ENCODE data around the gene WARS2. TPM values are rescaled to one million over a fixed set of nuclear protein-coding genes. Genes with fewer than 3 reads are reported as not detected.

The WARS2 gene
- total RNA-seq, 2 donors from 2014 or later = 30.3 to 31.1 TPM

- no peaks in the 10 kb centered on the region for H3K9me3 ChIP-seq (ENCODE audit: control insufficient read depth, low read length, poor library complexity, severe bottlenecking)
- DNase-seq (no peak), ATAC-seq (no peak)
- H3K4me1 Mint-ChIP-seq = peaks cover 5% of the 10 kb centered on the region
- no peak overlapping the region for H3K4me3 Mint-ChIP-seq
- H3K36me3 Mint-ChIP-seq (ENCODE audit: low read depth) = peaks cover 6% of the 10 kb centered on the region
- no peak overlapping the region for H3K27ac Mint-ChIP-seq
- H3K27me3 Mint-ChIP-seq = peaks cover 68% of the 10 kb centered on the region
These were observed 134.6 kb downstream of the WARS2 start for GRCh38 chr1:119005724-119006405.

GRCh38 chr1:119004781-119005180 lies 135.7 kb downstream of the WARS2 start:
- H3K4me3 Mint-ChIP-seq = no peak overlapping the region
- no peak for ATAC-seq
- no peak overlapping the region for H3K27ac Mint-ChIP-seq
- H3K36me3 Mint-ChIP-seq (ENCODE audit: low read depth) = peaks cover 6% of the 10 kb centered on the region
- peaks cover 5% of the 10 kb centered on the region for H3K4me1 Mint-ChIP-seq
- DNase-seq = no peak
- peaks cover 70% of the 10 kb centered on the region for H3K27me3 Mint-ChIP-seq
- no peaks in the 10 kb centered on the region for H3K9me3 ChIP-seq (ENCODE audit: control insufficient read depth, low read length, poor library complexity, severe bottlenecking)

GRCh38 chr1:119004129-119004527 lies 136.3 kb downstream of the WARS2 start:
- peaks cover 71% of the 10 kb centered on the region for H3K27me3 Mint-ChIP-seq
- H3K27ac Mint-ChIP-seq = no peak overlapping the region
- no peak overlapping the region for H3K4me3 Mint-ChIP-seq
- peaks cover 5% of the 10 kb centered on the region for H3K4me1 Mint-ChIP-seq
- DNase-seq = no peak
- no peak for ATAC-seq
- peaks cover 6% of the 10 kb centered on the region for H3K36me3 Mint-ChIP-seq (ENCODE audit: low read depth)
- H3K9me3 ChIP-seq (ENCODE audit: control insufficient read depth, low read length, poor library complexity, severe bottlenecking) = no peaks in the 10 kb centered on the region

- DNase-seq (no peak), ATAC-seq (no peak)
- no peaks in the 10 kb centered on the region for H3K9me3 ChIP-seq (ENCODE audit: control insufficient read depth, low read length, poor library complexity, severe bottlenecking)
- Mint-ChIP-seq H3K4me1 (peaks cover 4% of the 10 kb centered on the region), H3K36me3 (ENCODE audit: low read depth) (peaks cover 4% of the 10 kb centered on the region), H3K4me3 (no peak overlapping the region), H3K27me3 (peaks cover 71% of the 10 kb centered on the region), H3K27ac (no peak overlapping the region)
These were observed 136.9 kb downstream of the WARS2 start for GRCh38 chr1:119003413-119004128.

- peaks cover 76% of the 10 kb centered on the region for H3K27me3 Mint-ChIP-seq
- peaks cover 2% of the 10 kb centered on the region for H3K4me1 Mint-ChIP-seq
- DNase-seq (no peak), ATAC-seq (no peak)
- peak overlapping the region; percentile 58 for H3K4me3 Mint-ChIP-seq
- H3K27ac Mint-ChIP-seq = peak overlapping the region; percentile 59
- H3K36me3 Mint-ChIP-seq (ENCODE audit: low read depth) = peaks cover 4% of the 10 kb centered on the region
- no peaks in the 10 kb centered on the region for H3K9me3 ChIP-seq (ENCODE audit: control insufficient read depth, low read length, poor library complexity, severe bottlenecking)
These were observed 138.3 kb downstream of the WARS2 start for GRCh38 chr1:119002028-119002686.

- H3K4me1 Mint-ChIP-seq = peaks cover 2% of the 10 kb centered on the region
These were observed 139.0 kb downstream of the WARS2 start for GRCh38 chr1:119001181-119002027.

GRCh38 chr1:119000371-119001180 lies 139.9 kb downstream of the WARS2 start:
- Mint-ChIP-seq H3K4me1 (peaks cover 2% of the 10 kb centered on the region), H3K27ac (no peak overlapping the region), H3K36me3 (ENCODE audit: low read depth) (peaks cover under 1% of the 10 kb centered on the region), H3K27me3 (peaks cover 80% of the 10 kb centered on the region), H3K4me3 (peak overlapping the region; percentile 57)
- ATAC-seq (no peak), DNase-seq (no peak)
- H3K9me3 ChIP-seq (ENCODE audit: control insufficient read depth, low read length, poor library complexity, severe bottlenecking) = no peaks in the 10 kb centered on the region

More at GRCh38 chr1:119001181-119002027, 139.0 kb downstream of the WARS2 start:
- ATAC-seq (no peak), DNase-seq (no peak)
- Mint-ChIP-seq H3K27ac (no peak overlapping the region), H3K4me3 (peak overlapping the region; percentile 58), H3K27me3 (peaks cover 80% of the 10 kb centered on the region), H3K36me3 (ENCODE audit: low read depth) (peaks cover 4% of the 10 kb centered on the region)
- H3K9me3 ChIP-seq (ENCODE audit: control insufficient read depth, low read length, poor library complexity, severe bottlenecking) = no peaks in the 10 kb centered on the region

GRCh38 chr1:118999348-119000071 lies 140.9 kb downstream of the WARS2 start:
- no peaks in the 10 kb centered on the region for H3K9me3 ChIP-seq (ENCODE audit: control insufficient read depth, low read length, poor library complexity, severe bottlenecking)
- DNase-seq (no peak), ATAC-seq (no peak)
- Mint-ChIP-seq H3K27me3 (peaks cover 82% of the 10 kb centered on the region), H3K27ac (no peak overlapping the region), H3K4me3 (no peak overlapping the region), H3K36me3 (ENCODE audit: low read depth) (no peaks in the 10 kb centered on the region), H3K4me1 (peaks cover 2% of the 10 kb centered on the region)

- ATAC-seq (no peak), DNase-seq (no peak)
- H3K9me3 ChIP-seq (ENCODE audit: control insufficient read depth, low read length, poor library complexity, severe bottlenecking) = no peaks in the 10 kb centered on the region
- Mint-ChIP-seq H3K27me3 (peaks cover 82% of the 10 kb centered on the region), H3K4me3 (no peak overlapping the region), H3K27ac (no peak overlapping the region), H3K36me3 (ENCODE audit: low read depth) (no peaks in the 10 kb centered on the region), H3K4me1 (peaks cover 2% of the 10 kb centered on the region)
These were observed 142.3 kb downstream of the WARS2 start for GRCh38 chr1:118998171-118998570.

GRCh38 chr1:118997225-118997624 lies 143.2 kb downstream of the WARS2 start:
- H3K9me3 ChIP-seq (ENCODE audit: control insufficient read depth, low read length, poor library complexity, severe bottlenecking) = no peaks in the 10 kb centered on the region
- Mint-ChIP-seq H3K27me3 (peaks cover 79% of the 10 kb centered on the region), H3K4me3 (no peak overlapping the region), H3K4me1 (peaks cover 2% of the 10 kb centered on the region), H3K36me3 (ENCODE audit: low read depth) (no peaks in the 10 kb centered on the region), H3K27ac (no peak overlapping the region)
- DNase-seq (no peak), ATAC-seq (no peak)

GRCh38 chr1:118995312-118996016 lies 145.0 kb downstream of the WARS2 start:
- DNase-seq (no peak), ATAC-seq (no peak)
- no peak overlapping the region for H3K27ac Mint-ChIP-seq
- peaks cover 91% of the 10 kb centered on the region for H3K27me3 Mint-ChIP-seq
- H3K4me3 Mint-ChIP-seq = no peak overlapping the region
- H3K4me1 Mint-ChIP-seq = peaks cover 2% of the 10 kb centered on the region
- no peaks in the 10 kb centered on the region for H3K9me3 ChIP-seq (ENCODE audit: control insufficient read depth, low read length, poor library complexity, severe bottlenecking)
- H3K36me3 Mint-ChIP-seq (ENCODE audit: low read depth) = no peaks in the 10 kb centered on the region
